ENCODE data around the gene KLK14. TPM values are rescaled to one million over a fixed set of nuclear protein-coding genes. Genes with fewer than 3 reads are reported as not detected.

The KLK14 gene, protein sequence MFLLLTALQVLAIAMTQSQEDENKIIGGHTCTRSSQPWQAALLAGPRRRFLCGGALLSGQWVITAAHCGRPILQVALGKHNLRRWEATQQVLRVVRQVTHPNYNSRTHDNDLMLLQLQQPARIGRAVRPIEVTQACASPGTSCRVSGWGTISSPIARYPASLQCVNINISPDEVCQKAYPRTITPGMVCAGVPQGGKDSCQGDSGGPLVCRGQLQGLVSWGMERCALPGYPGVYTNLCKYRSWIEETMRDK
- total RNA-seq (0.09 TPM), polyA plus RNA-seq (1.2 TPM)
- long read RNA-seq, donor 1, result 0 reads
- long read RNA-seq, donor 2, result 0 reads
- long read RNA-seq, donor 3, result 0 reads
- long read RNA-seq, donor 4, result 0 reads
- long read RNA-seq, donor 5, partial matches to known transcripts, result 0 of 1 reads
- long read RNA-seq, donor 5, other reads (novel, unspliced or antisense), result 0 of 1 reads
- long read RNA-seq, donor 6, result 0 reads
- long read RNA-seq, donor 7, result 0 reads
- long read RNA-seq, donor 8, result 0 reads
- long read RNA-seq, donor 9, result 0 reads
- long read RNA-seq, donor 10, result 0 reads

DNA sequence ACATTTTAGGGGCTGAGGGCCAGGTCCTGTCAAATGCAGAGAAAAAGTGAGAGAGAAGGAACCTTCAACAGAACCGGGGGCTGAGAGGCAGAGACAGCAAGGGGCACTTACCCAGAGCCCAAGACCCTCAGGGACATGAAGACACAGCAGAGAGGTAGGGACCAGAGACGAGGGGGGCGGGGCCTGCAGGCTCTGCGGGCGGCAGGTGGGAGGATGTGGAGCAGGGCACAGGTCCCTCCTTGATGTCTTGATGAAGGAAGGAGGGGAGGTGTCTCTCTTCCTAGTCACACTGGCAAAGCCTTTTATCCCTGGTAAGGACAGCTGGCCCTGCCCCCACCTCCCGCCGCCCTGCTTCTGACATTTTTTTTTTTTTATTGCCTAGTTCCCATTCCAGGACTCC lies at the start of gene KLK14:
TSS of gene KLK14 (minus strand) at position 277 of the 400 bp plus-strand sequence. CDS start at position 4, 273 bp downstream.
- no peak within 1 kb of the TSS for H3K4me3 ChIP-seq (ENCODE audit: low read length in 2 of 2)
- WGBS, result 52% methylated on average over 7 of the region's 7 CpGs
- DNase-seq (ENCODE audit: low read depth in 6 of 9, low spot score in 9 of 9), result no peak
- no peaks in the 10 kb centered on the region for H3K36me3 ChIP-seq (ENCODE audit: control insufficient read depth in 2 of 2, insufficient read depth in 2 of 2, low read length in 1 of 2)
- no peak within 1 kb of the TSS for H3K27ac ChIP-seq (ENCODE audit: low read depth in 1 of 2, low read length in 1 of 2)
- no peaks in the 10 kb centered on the region for H3K4me1 ChIP-seq (ENCODE audit: control insufficient read depth in 2 of 2, insufficient read depth in 2 of 2, low read length in 2 of 2)
- no peaks in the 10 kb centered on the region for H3K9me3 ChIP-seq (ENCODE audit: control insufficient read depth in 2 of 2, insufficient read depth in 1 of 2, low read length in 1 of 2)
- H3K27me3 ChIP-seq (ENCODE audit: control insufficient read depth in 2 of 2, insufficient read depth in 1 of 2, low read length in 1 of 2), result peaks cover 0 to 3% of the 10 kb centered on the region in 2 donors

DNA sequence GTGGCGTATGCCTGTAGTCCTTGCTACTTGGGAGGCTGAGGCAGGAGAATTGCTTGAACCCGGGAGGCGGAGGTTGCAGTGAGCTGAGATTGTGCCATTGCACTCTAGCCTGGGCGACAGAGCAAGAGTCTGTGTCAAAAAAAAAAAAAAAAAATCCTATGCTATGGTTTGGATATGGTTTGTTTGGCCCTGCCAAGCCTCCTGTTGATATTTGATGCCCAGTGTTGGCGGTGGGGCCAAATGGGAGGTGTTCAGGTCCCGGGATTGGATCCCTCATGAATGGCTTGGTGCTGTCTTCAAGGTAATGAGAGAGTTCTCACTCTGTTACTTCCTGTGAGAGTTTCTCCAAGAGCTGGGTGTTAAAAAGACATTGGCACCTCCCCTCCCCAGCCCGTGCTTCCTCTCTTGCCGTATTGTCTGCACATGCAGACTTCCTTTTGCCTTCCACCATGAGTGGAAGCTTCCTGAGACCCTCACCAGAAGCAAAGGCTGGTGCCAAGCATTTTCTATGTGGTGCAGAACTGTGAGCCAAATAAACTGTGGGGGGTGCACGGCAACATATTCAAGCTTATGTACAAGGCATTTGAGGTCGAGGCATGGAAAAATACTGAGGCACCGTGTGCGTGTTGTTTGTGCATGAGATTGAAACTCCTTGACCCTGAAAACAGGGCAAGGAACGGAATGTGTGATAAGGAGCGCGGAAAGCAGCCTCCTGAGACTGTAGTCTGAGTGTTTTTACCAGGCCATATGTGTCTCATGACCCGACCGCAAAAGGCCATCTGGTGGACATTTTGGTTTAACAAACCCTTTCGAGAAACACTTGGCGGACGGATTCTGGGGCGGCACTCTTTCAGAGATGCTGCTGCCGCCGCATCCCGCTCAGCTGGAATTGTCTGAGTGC lies 49.3 kb upstream of the KLK14 start:
- DNase-seq (ENCODE audit: low read depth in 6 of 9, low spot score in 9 of 9), result peak in 2 of 9 donors; percentile 13 to 49
- Histone ChIP-seq H3K27me3 (ENCODE audit: control insufficient read depth in 2 of 2, insufficient read depth in 1 of 2, low read length in 1 of 2) (no peaks in the 10 kb centered on the region), H3K4me1 (ENCODE audit: control insufficient read depth in 2 of 2, insufficient read depth in 2 of 2, low read length in 2 of 2) (peaks cover 0 to 16% of the 10 kb centered on the region in 2 donors), H3K36me3 (ENCODE audit: control insufficient read depth in 2 of 2, insufficient read depth in 2 of 2, low read length in 1 of 2) (no peaks in the 10 kb centered on the region), H3K4me3 (ENCODE audit: low read length in 2 of 2) (no peak overlapping the region), H3K27ac (ENCODE audit: low read depth in 1 of 2, low read length in 1 of 2) (peak overlapping the region in 1 of 2 donors; percentile 41), H3K9me3 (ENCODE audit: control insufficient read depth in 2 of 2, insufficient read depth in 1 of 2, low read length in 1 of 2) (no peaks in the 10 kb centered on the region)
- 62% methylated on average over 24 of the region's 24 CpGs for WGBS

DNA sequence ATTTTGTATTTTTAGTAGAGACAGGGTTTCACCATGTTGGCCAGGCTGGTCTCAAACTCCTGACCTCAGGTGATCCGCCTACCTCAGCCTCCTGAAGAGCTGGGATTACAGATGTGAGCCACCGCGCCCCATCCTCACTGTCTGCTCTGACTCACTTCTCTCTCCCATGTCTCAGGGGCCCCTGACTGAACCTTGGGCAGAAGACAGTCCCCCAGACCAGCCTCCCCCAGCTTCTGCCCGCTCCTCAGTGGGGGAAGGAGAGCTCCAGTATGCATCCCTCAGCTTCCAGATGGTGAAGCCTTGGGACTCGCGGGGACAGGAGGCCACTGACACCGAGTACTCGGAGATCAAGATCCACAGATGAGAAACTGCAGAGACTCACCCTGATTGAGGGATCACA lies 47.0 kb upstream of the KLK14 start:
- Histone ChIP-seq H3K4me3 (ENCODE audit: low read length in 2 of 2) (no peak overlapping the region), H3K9me3 (ENCODE audit: control insufficient read depth in 2 of 2, insufficient read depth in 1 of 2, low read length in 1 of 2) (no peaks in the 10 kb centered on the region), H3K4me1 (ENCODE audit: control insufficient read depth in 2 of 2, insufficient read depth in 2 of 2, low read length in 2 of 2) (peaks cover 0 to 16% of the 10 kb centered on the region in 2 donors), H3K27ac (ENCODE audit: low read depth in 1 of 2, low read length in 1 of 2) (no peak overlapping the region), H3K36me3 (ENCODE audit: control insufficient read depth in 2 of 2, insufficient read depth in 2 of 2, low read length in 1 of 2) (no peaks in the 10 kb centered on the region), H3K27me3 (ENCODE audit: control insufficient read depth in 2 of 2, insufficient read depth in 1 of 2, low read length in 1 of 2) (no peaks in the 10 kb centered on the region)
- WGBS, result 95% methylated on average over 8 of the region's 8 CpGs
- no peak for DNase-seq (ENCODE audit: low read depth in 6 of 9, low spot score in 9 of 9)

DNA sequence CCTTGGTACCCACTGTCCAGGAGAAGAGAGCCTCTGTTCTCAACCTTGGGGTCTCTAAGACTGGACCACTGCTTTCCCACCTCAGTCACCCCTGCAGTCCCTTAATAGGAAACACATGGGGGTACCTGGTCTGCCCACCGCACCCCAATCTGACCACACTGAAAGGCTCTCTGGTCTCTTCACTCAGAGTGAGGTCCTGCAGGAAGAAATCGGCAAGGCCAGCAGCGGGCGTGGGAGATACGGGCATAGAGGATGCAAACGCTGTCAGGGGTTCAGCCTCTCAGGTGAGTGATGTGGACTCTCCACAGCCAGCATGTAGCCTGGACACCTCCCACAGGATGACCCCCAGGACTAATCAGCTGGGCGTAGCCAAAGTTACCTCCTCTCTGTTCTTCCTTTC lies 45.5 kb upstream of the KLK14 start:
- DNase-seq (ENCODE audit: low read depth in 6 of 9, low spot score in 9 of 9), result no peak
- Histone ChIP-seq H3K36me3 (ENCODE audit: control insufficient read depth in 2 of 2, insufficient read depth in 2 of 2, low read length in 1 of 2) (no peaks in the 10 kb centered on the region), H3K27me3 (ENCODE audit: control insufficient read depth in 2 of 2, insufficient read depth in 1 of 2, low read length in 1 of 2) (no peaks in the 10 kb centered on the region), H3K27ac (ENCODE audit: low read depth in 1 of 2, low read length in 1 of 2) (no peak overlapping the region), H3K4me3 (ENCODE audit: low read length in 2 of 2) (no peak overlapping the region), H3K9me3 (ENCODE audit: control insufficient read depth in 2 of 2, insufficient read depth in 1 of 2, low read length in 1 of 2) (no peaks in the 10 kb centered on the region), H3K4me1 (ENCODE audit: control insufficient read depth in 2 of 2, insufficient read depth in 2 of 2, low read length in 2 of 2) (peaks cover 0 to 26% of the 10 kb centered on the region in 2 donors)
- 95% methylated on average over 7 of the region's 7 CpGs for WGBS

DNA sequence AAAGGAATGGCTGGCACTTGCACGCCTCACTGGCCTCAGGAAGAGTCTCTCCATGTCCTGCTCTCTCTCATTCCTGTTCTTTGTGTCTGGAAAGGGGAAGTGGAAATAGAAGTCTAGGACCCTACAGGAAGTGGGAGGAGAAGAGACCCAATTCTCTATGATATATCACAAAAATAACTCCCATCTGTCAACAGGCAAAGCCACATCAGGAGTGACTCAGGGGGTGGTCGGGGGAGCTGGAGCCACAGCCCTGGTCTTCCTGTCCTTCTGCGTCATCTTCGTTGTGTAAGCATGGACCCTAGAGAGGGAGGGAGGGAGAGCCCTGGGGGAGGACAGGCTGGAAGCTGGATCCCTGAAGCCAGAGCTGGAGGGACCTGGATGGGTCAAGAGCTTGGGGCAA lies 45.1 kb upstream of the KLK14 start:
- DNase-seq (ENCODE audit: low read depth in 6 of 9, low spot score in 9 of 9), result no peak
- H3K4me1 ChIP-seq (ENCODE audit: control insufficient read depth in 2 of 2, insufficient read depth in 2 of 2, low read length in 2 of 2), result peaks cover 0 to 31% of the 10 kb centered on the region in 2 donors
- H3K27ac ChIP-seq (ENCODE audit: low read depth in 1 of 2, low read length in 1 of 2), result no peak overlapping the region
- no peaks in the 10 kb centered on the region for H3K36me3 ChIP-seq (ENCODE audit: control insufficient read depth in 2 of 2, insufficient read depth in 2 of 2, low read length in 1 of 2)
- 19% methylated on average over 4 of the region's 4 CpGs for WGBS
- H3K9me3 ChIP-seq (ENCODE audit: control insufficient read depth in 2 of 2, insufficient read depth in 1 of 2, low read length in 1 of 2), result no peaks in the 10 kb centered on the region
- no peak overlapping the region for H3K4me3 ChIP-seq (ENCODE audit: low read length in 2 of 2)
- no peaks in the 10 kb centered on the region for H3K27me3 ChIP-seq (ENCODE audit: control insufficient read depth in 2 of 2, insufficient read depth in 1 of 2, low read length in 1 of 2)

DNA sequence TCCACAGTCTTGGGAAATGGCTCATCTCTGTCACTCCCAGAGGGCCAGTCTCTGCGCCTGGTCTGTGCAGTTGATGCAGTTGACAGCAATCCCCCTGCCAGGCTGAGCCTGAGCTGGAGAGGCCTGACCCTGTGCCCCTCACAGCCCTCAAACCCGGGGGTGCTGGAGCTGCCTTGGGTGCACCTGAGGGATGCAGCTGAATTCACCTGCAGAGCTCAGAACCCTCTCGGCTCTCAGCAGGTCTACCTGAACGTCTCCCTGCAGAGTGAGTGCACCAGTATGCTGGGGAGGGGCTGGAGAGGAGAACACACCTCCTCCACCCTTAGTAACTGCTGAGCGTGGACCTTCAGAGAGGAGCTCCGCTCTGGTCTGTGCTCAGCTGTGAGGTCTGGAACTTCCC lies 44.3 kb upstream of the KLK14 start:
- Histone ChIP-seq H3K4me1 (ENCODE audit: control insufficient read depth in 2 of 2, insufficient read depth in 2 of 2, low read length in 2 of 2) (peaks cover 0 to 31% of the 10 kb centered on the region in 2 donors), H3K27ac (ENCODE audit: low read depth in 1 of 2, low read length in 1 of 2) (peak overlapping the region in 1 of 2 donors; percentile 24), H3K9me3 (ENCODE audit: control insufficient read depth in 2 of 2, insufficient read depth in 1 of 2, low read length in 1 of 2) (no peaks in the 10 kb centered on the region), H3K27me3 (ENCODE audit: control insufficient read depth in 2 of 2, insufficient read depth in 1 of 2, low read length in 1 of 2) (no peaks in the 10 kb centered on the region), H3K4me3 (ENCODE audit: low read length in 2 of 2) (no peak overlapping the region), H3K36me3 (ENCODE audit: control insufficient read depth in 2 of 2, insufficient read depth in 2 of 2, low read length in 1 of 2) (no peaks in the 10 kb centered on the region)
- WGBS, result 82% methylated on average over 6 of the region's 6 CpGs
- DNase-seq (ENCODE audit: low read depth in 6 of 9, low spot score in 9 of 9), result no peak

DNA sequence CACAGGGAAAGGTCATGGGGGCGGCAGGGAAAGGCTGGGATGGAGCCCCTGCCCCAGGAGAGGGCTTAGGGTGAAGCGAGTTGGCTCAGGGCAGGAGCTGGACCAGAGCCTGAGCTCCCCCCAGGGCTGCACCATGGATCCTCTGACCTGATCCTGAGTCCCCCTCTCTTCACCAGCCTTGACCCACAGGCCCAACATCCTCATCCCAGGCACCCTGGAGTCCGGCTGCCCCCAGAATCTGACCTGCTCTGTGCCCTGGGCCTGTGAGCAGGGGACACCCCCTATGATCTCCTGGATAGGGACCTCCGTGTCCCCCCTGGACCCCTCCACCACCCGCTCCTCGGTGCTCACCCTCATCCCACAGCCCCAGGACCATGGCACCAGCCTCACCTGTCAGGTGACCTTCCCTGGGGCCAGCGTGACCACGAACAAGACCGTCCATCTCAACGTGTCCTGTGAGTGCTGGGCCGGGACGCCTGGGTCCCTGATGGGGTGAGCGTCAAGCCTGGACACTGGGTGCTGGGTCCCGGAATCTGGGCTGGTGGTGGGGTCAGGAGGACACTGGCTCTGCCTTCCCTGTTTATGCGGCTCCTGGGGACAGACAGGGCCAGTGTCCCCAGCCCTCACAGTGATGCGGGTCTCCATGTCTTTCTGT lies 42.9 kb upstream of the KLK14 start:
- Histone ChIP-seq H3K27ac (ENCODE audit: low read depth in 1 of 2, low read length in 1 of 2) (no peak overlapping the region), H3K36me3 (ENCODE audit: control insufficient read depth in 2 of 2, insufficient read depth in 2 of 2, low read length in 1 of 2) (no peaks in the 10 kb centered on the region), H3K27me3 (ENCODE audit: control insufficient read depth in 2 of 2, insufficient read depth in 1 of 2, low read length in 1 of 2) (no peaks in the 10 kb centered on the region), H3K4me1 (ENCODE audit: control insufficient read depth in 2 of 2, insufficient read depth in 2 of 2, low read length in 2 of 2) (peaks cover 0 to 28% of the 10 kb centered on the region in 2 donors), H3K9me3 (ENCODE audit: control insufficient read depth in 2 of 2, insufficient read depth in 1 of 2, low read length in 1 of 2) (no peaks in the 10 kb centered on the region), H3K4me3 (ENCODE audit: low read length in 2 of 2) (no peak overlapping the region)
- DNase-seq (ENCODE audit: low read depth in 6 of 9, low spot score in 9 of 9), result no peak
- WGBS, result 96% methylated on average over 16 of the region's 16 CpGs

DNA sequence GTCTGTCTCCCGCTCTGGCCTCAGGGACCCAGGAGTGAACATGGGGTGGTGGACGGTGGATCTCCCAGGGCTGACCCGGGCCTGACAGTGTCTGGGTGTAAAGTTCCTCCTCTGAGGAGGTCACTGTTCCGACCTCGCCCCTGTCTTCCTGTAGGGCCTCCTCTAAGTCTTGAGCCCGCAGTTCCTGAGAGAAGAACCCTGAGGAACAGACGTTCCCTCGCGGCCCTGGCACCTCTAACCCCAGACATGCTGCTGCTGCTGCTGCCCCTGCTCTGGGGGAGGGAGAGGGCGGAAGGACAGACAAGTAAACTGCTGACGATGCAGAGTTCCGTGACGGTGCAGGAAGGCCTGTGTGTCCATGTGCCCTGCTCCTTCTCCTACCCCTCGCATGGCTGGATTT lies 42.0 kb upstream of the KLK14 start, which contains the start of gene SIGLEC9:
TSS of gene SIGLEC9 (plus strand) at position 178 of the 400 bp plus-strand sequence. CDS start at position 247, 69 bp downstream.
- no peak for DNase-seq (ENCODE audit: low read depth in 6 of 9, low spot score in 9 of 9)
- no peaks in the 10 kb centered on the region for H3K27me3 ChIP-seq (ENCODE audit: control insufficient read depth in 2 of 2, insufficient read depth in 1 of 2, low read length in 1 of 2)
- 82% methylated on average over 14 of the region's 14 CpGs for WGBS
- no peaks in the 10 kb centered on the region for H3K36me3 ChIP-seq (ENCODE audit: control insufficient read depth in 2 of 2, insufficient read depth in 2 of 2, low read length in 1 of 2)
- H3K4me1 ChIP-seq (ENCODE audit: control insufficient read depth in 2 of 2, insufficient read depth in 2 of 2, low read length in 2 of 2), result peaks cover 0 to 28% of the 10 kb centered on the region in 2 donors
- no peak within 1 kb of the TSS for H3K4me3 ChIP-seq (ENCODE audit: low read length in 2 of 2)
- H3K27ac ChIP-seq (ENCODE audit: low read depth in 1 of 2, low read length in 1 of 2), result peak within 1 kb of the TSS; percentile 32 to 74
- H3K9me3 ChIP-seq (ENCODE audit: control insufficient read depth in 2 of 2, insufficient read depth in 1 of 2, low read length in 1 of 2), result no peaks in the 10 kb centered on the region

Data from thymus (tissue), 14 donors.